NB4 (cell line): ENCODE results near the gene INTS15.

ENCODE experiments used
- POLR2A ChIP-seq: IDR thresholded peaks from 2 replicates; pipeline ENCODE4 v1.6.1; 2011; ENCODE audit warnings: mild to moderate bottlenecking; ENCODE audit not compliant: insufficient read length; ENCODE audit errors: extremely low read depth
- TF ChIP-seq, protein P1 (sequence below): IDR thresholded peaks from one replicate; pipeline ENCODE4 v1.5.1; 2012; ENCODE audit warnings: low read depth, low read length
- TF ChIP-seq, protein P2 (sequence below): IDR thresholded peaks from 2 replicates; pipeline ENCODE4 v1.6.1; 2011; ENCODE audit warnings: low read depth, low read length

DNA sequence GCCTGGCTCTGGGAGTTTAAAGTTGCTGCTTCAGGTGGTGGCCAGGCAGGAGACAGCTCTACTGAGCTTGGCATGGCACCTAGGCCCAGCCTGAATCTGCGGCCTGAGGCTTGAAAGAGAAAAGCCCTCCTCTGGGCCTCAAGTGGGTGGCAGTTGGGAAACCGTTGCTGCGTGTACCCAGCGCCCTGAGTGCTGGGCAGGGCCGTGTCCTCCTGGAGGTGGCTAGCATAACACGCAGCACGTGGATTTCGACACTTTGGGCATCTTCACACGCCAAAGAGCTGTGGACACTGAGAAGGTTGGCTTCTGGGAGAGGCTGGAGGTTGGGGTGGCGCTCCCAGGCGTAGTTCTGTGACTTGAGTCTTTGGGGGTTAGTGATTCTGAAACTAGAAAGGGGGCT is 49.8 kb downstream of the INTS15 start:
- TF ChIP-seq, protein P1, sequence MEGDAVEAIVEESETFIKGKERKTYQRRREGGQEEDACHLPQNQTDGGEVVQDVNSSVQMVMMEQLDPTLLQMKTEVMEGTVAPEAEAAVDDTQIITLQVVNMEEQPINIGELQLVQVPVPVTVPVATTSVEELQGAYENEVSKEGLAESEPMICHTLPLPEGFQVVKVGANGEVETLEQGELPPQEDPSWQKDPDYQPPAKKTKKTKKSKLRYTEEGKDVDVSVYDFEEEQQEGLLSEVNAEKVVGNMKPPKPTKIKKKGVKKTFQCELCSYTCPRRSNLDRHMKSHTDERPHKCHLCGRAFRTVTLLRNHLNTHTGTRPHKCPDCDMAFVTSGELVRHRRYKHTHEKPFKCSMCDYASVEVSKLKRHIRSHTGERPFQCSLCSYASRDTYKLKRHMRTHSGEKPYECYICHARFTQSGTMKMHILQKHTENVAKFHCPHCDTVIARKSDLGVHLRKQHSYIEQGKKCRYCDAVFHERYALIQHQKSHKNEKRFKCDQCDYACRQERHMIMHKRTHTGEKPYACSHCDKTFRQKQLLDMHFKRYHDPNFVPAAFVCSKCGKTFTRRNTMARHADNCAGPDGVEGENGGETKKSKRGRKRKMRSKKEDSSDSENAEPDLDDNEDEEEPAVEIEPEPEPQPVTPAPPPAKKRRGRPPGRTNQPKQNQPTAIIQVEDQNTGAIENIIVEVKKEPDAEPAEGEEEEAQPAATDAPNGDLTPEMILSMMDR: no peak
- no peak for TF ChIP-seq POLR2A
- TF ChIP-seq, protein P2, sequence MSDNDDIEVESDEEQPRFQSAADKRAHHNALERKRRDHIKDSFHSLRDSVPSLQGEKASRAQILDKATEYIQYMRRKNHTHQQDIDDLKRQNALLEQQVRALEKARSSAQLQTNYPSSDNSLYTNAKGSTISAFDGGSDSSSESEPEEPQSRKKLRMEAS: no peak
